NCI-H1417 (cell line): ENCODE data around the gene NUDT3.
"Not testable (repeated sequence)": the region's sequence is repeated elsewhere in the genome, so short reads cannot be mapped to it uniquely, and the experiment has no call there.

Source experiments
- DNase-seq, 3 experiments: peaks; one replicate each; lab custom pipeline; 2025; lab: John Stamatoyannopoulos, UW

Gene NUDT3

DNA sequence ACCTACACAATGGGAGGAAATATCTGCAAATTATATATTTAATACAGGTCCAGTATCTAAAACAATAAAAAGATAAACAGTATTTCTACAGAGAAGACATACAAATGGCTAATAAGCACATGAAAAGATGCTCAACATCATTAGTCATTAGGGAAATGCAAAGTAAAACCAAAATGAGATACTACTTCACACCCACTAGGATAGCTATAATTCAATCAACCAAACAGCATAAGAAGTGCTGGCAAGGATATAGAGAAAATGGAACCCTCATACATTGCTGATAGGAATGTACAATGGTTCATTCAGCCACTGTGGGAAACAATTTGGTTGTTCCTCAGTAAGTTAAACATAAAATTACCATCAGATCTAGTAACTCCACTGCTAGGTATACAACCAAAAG lies 48.7 kb downstream of the NUDT3 start:
- DNase-seq = no peak

- DNase-seq = no peak
Observed at GRCh38 chr6:34342247-34342646, 50.2 kb downstream of the NUDT3 start.

GRCh38 chr6:34341481-34341971 lies 50.9 kb downstream of the NUDT3 start:
- no peak for DNase-seq

DNA sequence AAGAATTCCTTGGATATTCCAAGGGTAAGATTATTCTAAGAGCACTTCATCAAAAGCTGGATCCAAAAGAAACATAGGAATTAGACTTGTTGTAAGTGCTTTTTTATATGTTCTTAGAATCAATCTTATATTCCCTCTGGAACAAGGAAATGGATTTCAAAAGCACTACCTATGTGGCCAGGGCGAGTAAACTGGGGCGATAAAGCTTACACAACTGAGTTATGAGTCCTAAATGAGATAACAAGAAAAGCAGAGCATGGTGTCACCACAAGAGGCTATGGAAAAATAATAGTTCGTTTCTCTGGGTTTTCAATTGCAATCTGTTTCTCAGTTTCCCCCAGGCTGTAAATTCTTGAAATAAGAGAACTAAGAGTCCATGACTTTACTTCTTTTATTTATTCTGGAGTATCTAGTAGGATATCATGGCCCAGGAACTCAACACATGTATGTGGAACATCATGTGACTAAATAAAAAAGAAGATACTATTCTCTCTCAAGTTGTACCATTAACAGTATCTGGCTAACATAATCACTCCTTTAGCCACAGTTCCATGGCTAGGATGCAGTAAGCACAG lies 51.5 kb downstream of the NUDT3 start:
- no peak for DNase-seq

DNA sequence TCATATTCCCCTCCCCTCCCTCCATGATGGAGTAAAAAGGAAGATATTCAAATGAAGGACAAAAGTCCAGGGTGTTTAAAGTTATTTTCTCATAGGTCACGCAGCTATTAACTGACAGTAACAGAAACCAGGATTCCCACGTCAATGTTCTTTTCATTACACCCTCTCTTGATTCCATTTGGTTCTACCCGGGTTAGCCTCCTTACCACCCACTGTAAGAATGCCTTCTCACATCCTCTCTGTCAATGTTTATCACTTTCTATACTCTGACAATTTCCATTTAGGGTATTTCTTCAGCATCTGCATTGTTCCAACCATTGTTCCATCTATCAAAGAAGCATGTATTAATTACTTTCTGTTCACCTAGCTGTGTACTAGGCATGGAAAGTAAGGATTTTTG lies 52.1 kb downstream of the NUDT3 start:
- DNase-seq = no peak

DNA sequence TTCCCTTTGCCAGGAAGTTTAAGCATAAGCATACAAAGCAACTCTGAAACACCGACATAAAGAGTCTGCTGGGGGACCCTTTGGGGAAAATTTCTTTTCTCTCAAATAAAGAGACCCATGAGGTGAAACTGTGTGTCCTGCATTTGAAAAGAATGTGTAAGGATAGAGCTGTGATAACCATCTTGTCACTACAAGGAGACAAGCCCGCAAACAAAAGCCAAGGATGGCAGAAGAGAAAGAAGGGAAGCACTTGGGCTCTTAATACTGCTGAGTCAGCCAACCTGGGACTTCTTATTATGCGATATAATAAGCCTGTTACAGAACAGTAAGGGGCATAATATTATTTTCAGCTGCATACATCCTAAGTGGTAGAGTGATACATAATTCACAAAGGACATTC lies 52.5 kb downstream of the NUDT3 start:
- no peak for DNase-seq

- DNase-seq = no peak
Observed at GRCh38 chr6:34339432-34339831, 53.0 kb downstream of the NUDT3 start.

- no peak for DNase-seq
Observed at GRCh38 chr6:34338811-34339210, 53.7 kb downstream of the NUDT3 start.

- DNase-seq = no peak
Observed at GRCh38 chr6:34338377-34338776, 54.1 kb downstream of the NUDT3 start.

- DNase-seq = no peak
Observed at GRCh38 chr6:34334796-34335416, 57.6 kb downstream of the NUDT3 start.

DNA sequence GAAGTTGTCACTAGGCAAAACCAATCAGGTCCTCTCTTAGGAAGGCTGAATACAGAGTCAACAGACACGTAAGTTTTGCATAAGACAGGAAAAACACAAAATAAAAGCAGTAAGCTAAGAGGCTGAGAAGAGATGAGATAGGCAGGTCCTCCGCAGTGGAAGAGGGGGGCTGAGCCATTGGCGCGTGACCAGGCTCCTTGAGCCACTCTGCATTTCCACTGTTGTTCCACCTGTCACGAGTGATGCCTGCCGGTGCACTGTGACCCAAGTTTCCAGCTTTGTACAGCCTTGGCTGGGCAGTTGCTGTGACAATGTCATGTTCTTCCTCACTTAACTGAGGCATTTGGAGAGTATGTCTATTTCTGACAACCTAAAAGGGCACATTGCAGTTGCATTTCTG lies 58.6 kb downstream of the NUDT3 start:
- DNase-seq = no peak

DNA sequence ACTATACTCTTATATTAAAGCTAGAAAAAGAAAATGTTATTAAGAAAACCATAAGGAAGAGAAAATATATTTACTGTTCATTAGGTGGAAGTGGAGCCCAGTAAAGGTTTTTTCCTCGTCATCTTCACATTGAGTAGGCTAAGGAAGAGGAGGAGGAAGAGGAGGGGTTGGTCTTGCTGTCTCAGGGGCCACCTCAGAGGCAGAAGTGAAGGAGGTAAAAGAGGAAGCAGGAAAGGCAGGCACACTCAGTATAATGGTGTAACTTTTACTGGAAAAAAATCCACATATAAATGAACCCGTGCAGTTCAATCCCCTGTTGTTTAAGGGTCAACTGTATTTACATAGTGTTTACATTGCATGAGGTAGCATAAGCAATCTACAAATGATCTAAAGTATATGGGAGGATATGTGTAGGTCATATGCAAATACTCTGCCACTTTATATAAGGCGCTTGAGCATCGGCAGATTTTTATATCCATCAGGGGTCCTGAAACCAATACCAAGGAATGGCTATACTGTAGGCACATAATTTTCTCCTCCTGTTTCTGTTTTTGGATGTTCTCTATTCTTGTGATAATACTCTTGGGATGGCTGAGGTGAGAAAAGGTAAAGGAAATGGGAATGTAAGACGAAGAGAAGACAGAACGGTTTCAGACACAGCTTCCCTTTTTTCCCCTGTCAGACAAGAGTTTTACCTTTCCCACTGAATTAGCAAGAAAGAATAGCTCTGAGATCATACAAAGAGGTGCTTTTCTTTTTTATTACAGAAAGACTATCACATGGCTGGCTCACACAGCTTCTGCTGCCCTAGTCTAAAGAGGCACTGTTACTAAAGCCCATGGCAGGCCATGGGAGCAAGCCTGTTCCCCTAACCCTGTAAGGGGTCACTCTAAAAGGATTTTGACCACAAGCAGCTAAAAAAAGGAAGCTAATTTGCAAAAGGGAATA lies 59.9 kb downstream of the NUDT3 start:
- DNase-seq = no peak

DNA sequence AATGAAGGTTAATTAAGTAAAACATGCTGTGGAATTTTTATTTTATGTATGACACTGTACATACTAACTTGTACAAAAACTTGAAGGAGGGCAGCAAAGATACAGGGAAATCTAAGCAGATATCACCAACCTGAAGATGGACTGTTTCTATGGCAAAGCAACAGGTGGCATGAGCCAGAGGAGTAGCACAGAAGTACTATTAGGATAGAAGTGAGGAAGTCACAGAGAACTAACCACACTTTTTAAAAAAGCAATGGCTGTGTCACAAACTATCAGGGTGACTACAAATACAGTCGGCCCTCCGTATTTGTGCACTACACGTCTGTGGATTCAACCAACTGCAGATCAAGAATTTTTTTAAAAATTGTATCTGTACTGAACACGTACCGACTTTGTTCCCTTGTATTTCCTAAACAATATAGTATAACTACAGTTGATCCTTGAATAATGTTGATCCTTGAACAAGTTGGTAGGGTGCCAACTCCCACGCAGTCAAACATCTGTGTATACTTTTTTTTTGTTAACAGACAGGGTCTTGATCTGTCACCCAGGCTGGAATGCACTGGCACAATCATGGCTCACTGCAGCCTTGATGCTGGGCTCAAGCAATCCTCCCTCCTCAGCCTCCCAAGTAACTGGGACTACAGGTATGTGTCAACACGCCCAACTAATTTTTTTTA lies 61.0 kb downstream of the NUDT3 start:
- no peak for DNase-seq

GRCh38 chr6:34329814-34330213 lies 62.7 kb downstream of the NUDT3 start:
- not testable (repeated sequence) for DNase-seq

GRCh38 chr6:34328969-34329368 lies 63.5 kb downstream of the NUDT3 start:
- DNase-seq = no peak

- not testable (repeated sequence) for DNase-seq
Observed at GRCh38 chr6:34327313-34328205, 64.9 kb downstream of the NUDT3 start.

DNA sequence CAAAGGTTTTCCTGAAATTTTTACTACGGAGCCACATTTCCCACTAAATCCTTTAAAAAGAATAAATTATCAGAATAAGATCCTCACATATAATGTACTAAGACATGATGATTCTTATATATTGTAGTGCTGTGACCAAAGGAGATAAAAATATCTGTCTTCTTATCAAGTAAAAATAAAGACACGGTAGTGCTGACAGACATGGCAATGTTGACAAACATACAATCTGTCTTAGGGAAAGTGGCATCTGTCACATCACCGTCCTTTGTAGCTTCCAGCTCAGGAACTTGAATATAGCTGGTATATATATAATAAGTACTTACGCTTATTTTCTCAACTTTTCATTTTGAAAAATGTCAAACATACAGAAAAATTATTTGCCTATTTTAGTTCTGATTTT lies 66.8 kb downstream of the NUDT3 start:
- DNase-seq = no peak

DNA sequence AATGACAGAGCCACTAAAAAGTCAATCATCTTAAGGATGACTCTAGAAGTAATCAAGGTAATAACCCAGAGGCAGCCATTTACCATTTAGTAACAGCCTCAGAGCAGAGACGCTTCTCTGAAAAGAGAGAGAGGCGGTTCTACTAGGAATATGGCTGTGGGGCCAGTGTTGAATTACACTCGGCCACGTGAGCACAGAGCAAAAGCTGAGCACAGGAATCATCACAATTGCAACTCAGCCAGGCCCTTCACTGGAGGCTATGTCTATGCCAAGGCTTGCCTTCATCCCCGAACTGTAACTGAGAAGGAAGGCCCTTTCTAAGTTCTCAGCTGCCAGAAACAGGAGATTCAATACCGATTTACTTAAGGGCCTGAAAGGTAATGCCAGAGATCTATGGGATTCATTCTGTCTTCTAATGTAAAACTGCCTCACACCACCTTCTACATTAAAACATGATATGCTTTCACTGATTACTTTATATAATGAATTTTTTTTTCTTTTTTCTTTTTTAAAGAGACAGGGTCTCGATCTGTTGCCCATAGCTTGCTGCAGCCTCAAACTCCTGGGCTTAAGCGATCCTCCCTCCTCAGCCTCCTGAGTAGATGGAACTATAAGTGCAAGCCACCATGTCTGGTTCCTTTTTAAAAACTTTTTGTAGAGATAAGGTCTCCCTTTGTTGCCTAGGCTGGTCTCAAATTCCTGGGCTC lies 67.6 kb downstream of the NUDT3 start:
- peak in 1 of 3 experiments; percentile 65 for DNase-seq

DNA sequence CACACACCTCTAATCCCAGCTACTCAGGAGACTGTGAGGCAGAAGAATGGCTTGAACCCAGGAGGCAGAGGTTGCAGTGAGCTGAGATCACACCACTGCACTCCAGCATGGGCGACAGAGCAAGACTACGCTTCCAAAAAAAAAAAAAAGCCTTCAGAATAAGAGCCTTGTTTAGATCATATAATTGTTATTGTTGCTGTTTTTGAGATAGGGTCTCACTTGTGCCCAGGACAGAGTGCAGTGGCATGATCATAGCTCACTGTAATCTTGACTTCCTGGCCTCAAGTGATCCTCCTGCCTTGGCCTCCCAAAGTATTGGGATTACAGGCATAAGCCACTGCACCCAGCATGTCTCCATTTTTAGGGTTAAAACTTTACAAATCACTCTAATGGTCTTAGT lies 68.2 kb downstream of the NUDT3 start:
- DNase-seq = not testable (repeated sequence)

GRCh38 chr6:34323300-34323699 lies 69.2 kb downstream of the NUDT3 start:
- no peak for DNase-seq

DNA sequence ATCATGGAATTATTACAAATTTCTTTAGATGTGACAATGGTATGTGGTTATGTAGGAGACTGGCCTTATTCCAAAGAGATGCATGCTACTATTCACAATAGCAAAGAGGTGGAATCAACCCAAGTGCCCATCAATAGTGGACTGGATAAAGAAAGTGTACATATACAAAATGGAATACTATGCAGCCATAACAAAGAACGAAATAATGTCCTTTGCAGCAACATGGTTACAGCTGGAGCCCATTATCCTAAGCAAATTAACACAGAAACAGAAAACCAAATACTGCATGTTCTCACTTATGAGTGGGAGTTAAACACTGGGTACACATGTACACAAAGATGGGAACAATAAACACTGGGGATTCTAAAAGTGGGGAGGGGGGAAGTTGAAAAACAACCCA lies 69.7 kb downstream of the NUDT3 start:
- DNase-seq = no peak
